Measurements from ENCODE around the gene DENND4A. TPM values are rescaled to one million over a fixed set of nuclear protein-coding genes. Genes with fewer than 3 reads are reported as not detected.

The DENND4A gene
- total and polyA plus RNA-seq, 2 of the 4 experiments (the other 2 are of a cell fraction) = 4.1 to 17.7 TPM

GRCh38 chr15:65653801-65654521 lies 138.1 kb downstream of the DENND4A start:
- BruUV-seq (replicated peaks) = no TSS peak
- Histone ChIP-seq H3K4ac (ENCODE audit: low read depth, low read length) (peak overlapping the region; percentile 58), H3K27me3 (ENCODE audit: control insufficient read depth, insufficient read depth, low read length) (no peaks in the 10 kb centered on the region), H2BK5ac (ENCODE audit: low read depth, low read length, poor library complexity, severe bottlenecking) (peak overlapping the region; percentile 82), H3K14ac (replicated peaks; ENCODE audit: low read depth, low read length) (peak overlapping the region; percentile 86), H2AFZ (replicated peaks; ENCODE audit: low read length, poor library complexity) (no peak overlapping the region), H3K56ac (ENCODE audit: extremely low read depth, insufficient read depth, low read length) (no peak overlapping the region; the same call in 1 of the 2 replicates), H3K18ac (ENCODE audit: low read depth, low read length) (peak overlapping the region; percentile 18; the same call in 1 of the 2 replicates), H3K79me1 (ENCODE audit: low read depth in 1 of 2, low read length in 2 of 2) (no peaks in the 10 kb centered on the region), H2BK120ac (ENCODE audit: low read depth, low read length) (peak overlapping the region; percentile 69), H3K27ac (ENCODE audit: insufficient read depth, low read length) (no peak overlapping the region), H3K23ac (ENCODE audit: low read depth, low read length) (peak overlapping the region; percentile 8), H4K5ac (ENCODE audit: low read depth, low read length) (0 out of 2 replicates have a peak overlapping the region, but pooled peaks have one; percentile 2), H3K9ac (ENCODE audit: low read depth, low read length) (no peak overlapping the region), H4K91ac (ENCODE audit: insufficient read depth, low read depth, low read length) (peak overlapping the region; percentile 9), H3K4me2 (ENCODE audit: low read depth, low read length) (no peak overlapping the region; the same call in 1 of the 2 replicates), H3K9me3 (ENCODE audit: control insufficient read depth, insufficient read depth, low read length) (no peaks in the 10 kb centered on the region), H4K8ac (ENCODE audit: low read depth in 2 of 2, low read length in 2 of 2) (peak overlapping the region in 1 of 2 experiments; percentile 4; a peak in 1 of 4 replicates), H2AK5ac (ENCODE audit: low read depth, low read length) (peak overlapping the region; percentile 79), H2BK15ac (ENCODE audit: low read depth, low read length) (no peak overlapping the region; the same call in 2 of the 3 replicates), H4K20me1 (ENCODE audit: insufficient read depth, low read length) (no peaks in the 10 kb centered on the region), H3K9me1 (ENCODE audit: insufficient read depth, low read length) (peaks cover 13% of the 10 kb centered on the region), H2BK20ac (ENCODE audit: low read depth, low read length) (peak overlapping the region; percentile 76), H2AK9ac (replicated peaks; ENCODE audit: low read depth, low read length, poor library complexity) (no peak overlapping the region), H3K4me1 (ENCODE audit: control insufficient read depth, insufficient read depth, low read length) (peaks cover 17% of the 10 kb centered on the region), H3K36me3 (ENCODE audit: control insufficient read depth, insufficient read depth, low read length) (peaks cover 13% of the 10 kb centered on the region), H3K4me3 (ENCODE audit: insufficient read depth, low read depth, low read length) (no peak overlapping the region)
- DNase-seq (peak; percentile 67), ATAC-seq (ENCODE audit: low read depth) (peak; percentile 41)
- in situ Hi-C loops (cut with MboI; ENCODE audit: low sequenced_read_pairs) = no loop called here
- POLR2A ChIA-PET (ENCODE audit: unreplicated experiment) = interaction anchor here (0.7 kb wide), 1 partner anchor 88 kb away, joined by 7 read pairs; no protein-coding TSS in a partner anchor
- TF ChIP-seq FOS (IDR thresholded peaks at IDR 0.05; ENCODE audit: low read depth, low read length) = no peak
- TF ChIP-seq RAD21 (IDR thresholded peaks at IDR 0.05; ENCODE audit: low read length) = no peak
- TF ChIP-seq MAZ (IDR thresholded peaks at IDR 0.05; ENCODE audit: borderline replicate concordance, low read depth, low read length) = no peak
- peak; percentile 81 for TF ChIP-seq CEBPB (IDR thresholded peaks at IDR 0.05; ENCODE audit: low read depth, low read length)
- no peak for TF ChIP-seq RFX5 (IDR thresholded peaks at IDR 0.05; ENCODE audit: low read depth, low read length)
- dilution Hi-C loops (cut with HindIII; ENCODE audit: low sequenced_read_pairs, unreplicated experiment) = no loop called here
- whole genome bisulfite sequencing, 2 experiments (ENCODE audit: extremely low coverage in 2 of 2, insufficient read length in 1 of 2) = no CpG with 5 or more reads among the region's 5 CpGs
- intact Hi-C loops (cut with micrococcal nuclease) = no loop called here
- CTCF ChIA-PET = interaction anchor here (0.6 to 1.7 kb wide), 5 partner anchors 13 to 226 kb away, joined by 3 to 9 read pairs (median 4); no protein-coding TSS in a partner anchor
